IMR-90 (cell line): ENCODE data around the gene CLIC1. TPM values are rescaled to one million over a fixed set of nuclear protein-coding genes. Genes with fewer than 3 reads are reported as not detected.

Source experiments
- ATAC-seq: fragments of 200-7000 bp; cut with Tn5 transposase; 2 replicates; pipeline ENCODE4 v1.9.1; 2020; ENCODE audit warnings: low read depth, mild to moderate bottlenecking, moderate library complexity
- BruUV-seq: library from RNA; stranded (reverse); fragments of 400-500 nt; replicated peaks from 2 replicates; lab custom pipeline; 2021; lab: Mats Ljungman, UMichigan
- CTCF ChIA-PET: fragments of 300-600 bp; formaldehyde crosslinking; extraction: SDS; loops from one replicate; lab custom pipeline; 2021; ENCODE audit warnings: antibody characterized with exemption; lab: Yijun Ruan, JAX
- POLR2A ChIA-PET: fragments of 300-600 bp; sonication (Branson Sonifier 250); formaldehyde crosslinking; loops from one replicate; lab custom pipeline; 2022; ENCODE audit warnings: antibody characterized with exemption; ENCODE audit not compliant: unreplicated experiment; lab: Charles Lee
- DNase-seq: peaks from one replicate; pipeline ENCODE4 v3.0.0; 2013
- H2AFZ ChIP-seq: replicated peaks from 2 replicates; pipeline ENCODE3; 2013; ENCODE audit warnings: low read length, mild to moderate bottlenecking; ENCODE audit not compliant: poor library complexity
- H2AK5ac ChIP-seq: 2 replicates; pipeline ENCODE4 v1.6.1; 2013; ENCODE audit warnings: low read depth, low read length, inconsistent platforms
- H2AK9ac ChIP-seq: replicated peaks from 2 replicates; pipeline ENCODE3; 2013; ENCODE audit warnings: mild to moderate bottlenecking, low read depth, low read length, moderate library complexity; ENCODE audit not compliant: poor library complexity
- H2BK120ac ChIP-seq: 2 replicates; pipeline ENCODE4 v1.6.1; 2013; ENCODE audit warnings: low read depth, low read length, inconsistent platforms
- H2BK15ac ChIP-seq: 3 replicates; pipeline ENCODE4 v1.6.1; 2013; ENCODE audit warnings: low read depth, low read length, inconsistent platforms
- H2BK20ac ChIP-seq: 2 replicates; pipeline ENCODE4 v1.6.1; 2013; ENCODE audit warnings: low read depth, mild to moderate bottlenecking, inconsistent platforms, low read length, moderate library complexity
- H2BK5ac ChIP-seq: 2 replicates; pipeline ENCODE4 v1.6.1; 2013; ENCODE audit warnings: mild to moderate bottlenecking, low read depth, low read length, inconsistent platforms; ENCODE audit not compliant: poor library complexity, severe bottlenecking
- H3K14ac ChIP-seq: replicated peaks from 2 replicates; pipeline ENCODE4 v1.6.1; 2013; ENCODE audit warnings: low read depth, low read length, inconsistent platforms
- H3K18ac ChIP-seq: 2 replicates; pipeline ENCODE4 v1.6.1; 2013; ENCODE audit warnings: low read depth, low read length, control low read depth
- H3K23ac ChIP-seq: 2 replicates; pipeline ENCODE4 v1.6.1; 2013; ENCODE audit warnings: low read depth, low read length, inconsistent platforms
- H3K27ac ChIP-seq: 2 replicates; pipeline ENCODE4 v1.5.1; 2013; ENCODE audit warnings: mild to moderate bottlenecking, control low read depth, low read length; ENCODE audit not compliant: insufficient read depth
- H3K27me3 ChIP-seq: 2 replicates; pipeline ENCODE4 v1.6.1; 2013; ENCODE audit warnings: low read length; ENCODE audit not compliant: control insufficient read depth, insufficient read depth
- H3K36me3 ChIP-seq: 2 replicates; pipeline ENCODE4 v1.6.1; 2013; ENCODE audit warnings: low read length, mixed read lengths; ENCODE audit not compliant: control insufficient read depth, insufficient read depth
- H3K4ac ChIP-seq: 2 replicates; pipeline ENCODE4 v1.6.1; 2013; ENCODE audit warnings: low read depth, low read length, inconsistent platforms
- H3K4me1 ChIP-seq: 2 replicates; pipeline ENCODE4 v1.6.1; 2013; ENCODE audit warnings: low read length, mixed read lengths; ENCODE audit not compliant: control insufficient read depth, insufficient read depth
- H3K4me2 ChIP-seq: 2 replicates; pipeline ENCODE4 v1.6.1; 2013; ENCODE audit warnings: low read depth, mild to moderate bottlenecking, control low read depth, low read length, moderate library complexity
- H3K4me3 ChIP-seq: 2 replicates; pipeline ENCODE4 v1.5.1; 2013; ENCODE audit warnings: low read depth, mild to moderate bottlenecking, control low read depth, low read length, moderate library complexity; ENCODE audit not compliant: insufficient read depth
- H3K56ac ChIP-seq: 2 replicates; pipeline ENCODE4 v1.6.1; 2013; ENCODE audit warnings: low read length, inconsistent platforms; ENCODE audit not compliant: insufficient read depth; ENCODE audit errors: extremely low read depth
- H3K79me1 ChIP-seq, 2 experiments: 2 replicates each; pipeline ENCODE4 v1.6.1; 2013; ENCODE audit warnings: low read length in 2 of 2, inconsistent platforms in 1 of 2, low read depth in 1 of 2
- H3K9ac ChIP-seq: 2 replicates; pipeline ENCODE4 v1.6.1; 2013; ENCODE audit warnings: low read depth, low read length, control low read depth
- H3K9me1 ChIP-seq: 2 replicates; pipeline ENCODE4 v1.6.1; 2013; ENCODE audit warnings: low read length, inconsistent platforms; ENCODE audit not compliant: insufficient read depth
- H3K9me3 ChIP-seq: 2 replicates; pipeline ENCODE4 v1.6.1; 2013; ENCODE audit warnings: low read length; ENCODE audit not compliant: control insufficient read depth, insufficient read depth
- H4K20me1 ChIP-seq: 2 replicates; pipeline ENCODE4 v1.6.1; 2013; ENCODE audit warnings: low read length, inconsistent platforms; ENCODE audit not compliant: insufficient read depth
- H4K5ac ChIP-seq: 2 replicates; pipeline ENCODE4 v1.6.1; 2013; ENCODE audit warnings: mild to moderate bottlenecking, low read depth, low read length, control low read depth
- H4K8ac ChIP-seq, 2 experiments: 2 replicates each; pipeline ENCODE4 v1.6.1; 2013; ENCODE audit warnings: low read depth in 2 of 2, low read length in 2 of 2, control low read depth in 1 of 2, inconsistent platforms in 1 of 2
- H4K91ac ChIP-seq: 2 replicates; pipeline ENCODE4 v1.6.1; 2013; ENCODE audit warnings: low read depth, low read length, inconsistent platforms; ENCODE audit not compliant: insufficient read depth
- BHLHE40 ChIP-seq: fragments of 150-350 bp; IDR thresholded peaks from 2 replicates; pipeline ENCODE4 v1.6.1; 2016; ENCODE audit warnings: mild to moderate bottlenecking, low read depth, low read length
- CEBPB ChIP-seq: IDR thresholded peaks from 2 replicates; pipeline ENCODE4 v1.6.1; 2012; ENCODE audit warnings: low read depth, low read length, improper control_type of control experiment
- CHD1 ChIP-seq: IDR thresholded peaks from 2 replicates; pipeline ENCODE4 v1.6.1; 2012; ENCODE audit warnings: low read depth, low read length, improper control_type of control experiment
- CTCF ChIP-seq: conservative IDR thresholded peaks from 2 replicates; pipeline ENCODE4 v1.5.1; 2012; ENCODE audit warnings: mild to moderate bottlenecking, low read depth, low read length, improper control_type of control experiment
- ELK1 ChIP-seq: fragments of 150-350 bp; IDR thresholded peaks from 2 replicates; pipeline ENCODE4 v1.6.1; 2016; ENCODE audit warnings: low read depth, mild to moderate bottlenecking, low read length, moderate library complexity, borderline replicate concordance
- FOS ChIP-seq: fragments of 150-350 bp; IDR thresholded peaks from 2 replicates; pipeline ENCODE4 v1.6.1; 2016; ENCODE audit warnings: low read depth, low read length
- MAFK ChIP-seq: IDR thresholded peaks from 2 replicates; pipeline ENCODE4 v1.6.1; 2012; ENCODE audit warnings: low read depth, low read length, improper control_type of control experiment
- MAZ ChIP-seq: IDR thresholded peaks from 2 replicates; pipeline ENCODE4 v1.6.1; 2012; ENCODE audit warnings: low read depth, mild to moderate bottlenecking, low read length, improper control_type of control experiment, moderate library complexity, borderline replicate concordance
- MXI1 ChIP-seq: IDR thresholded peaks from 2 replicates; pipeline ENCODE4 v1.6.1; 2012; ENCODE audit warnings: low read depth, mild to moderate bottlenecking, low read length, moderate library complexity, borderline replicate concordance
- NFE2L2 ChIP-seq: fragments of 150-350 bp; IDR thresholded peaks from 2 replicates; pipeline ENCODE4 v1.6.1; 2016; ENCODE audit warnings: low read depth, mild to moderate bottlenecking, low read length
- POLR2A ChIP-seq: IDR thresholded peaks from 2 replicates; pipeline ENCODE4 v1.6.1; 2012; ENCODE audit warnings: mild to moderate bottlenecking, low read depth, low read length
- RAD21 ChIP-seq: IDR thresholded peaks from 2 replicates; pipeline ENCODE4 v1.6.1; 2012; ENCODE audit warnings: low read length, improper control_type of control experiment
- RCOR1 ChIP-seq: IDR thresholded peaks from 2 replicates; pipeline ENCODE4 v1.6.1; 2012; ENCODE audit warnings: mild to moderate bottlenecking, low read length, improper control_type of control experiment; ENCODE audit not compliant: insufficient replicate concordance
- RFX5 ChIP-seq: IDR thresholded peaks from 2 replicates; pipeline ENCODE4 v1.8.0; 2012; ENCODE audit warnings: low read depth, mild to moderate bottlenecking, low read length, moderate library complexity
- SMC3 ChIP-seq: fragments of 150-350 bp; IDR thresholded peaks from 2 replicates; pipeline ENCODE4 v1.6.1; 2016; ENCODE audit warnings: low read depth, mild to moderate bottlenecking, antibody characterized with exemption, low read length, moderate library complexity
- WGBS, 2 experiments: methylation state at CpG; one replicate each; pipeline versions ENCODE4 v1.1.5 to v1.1.7; 2013; ENCODE audit warnings: missing lambda C conversion rate in 2 of 2; ENCODE audit not compliant: insufficient read length in 1 of 2; ENCODE audit errors: extremely low coverage in 2 of 2; 5-methylcytosine and 5-hydroxymethylcytosine counted together
- dilution Hi-C: fragments of 300-500 bp; cut with HindIII; formaldehyde crosslinking; loops from one replicate; pipeline ENCODE4 v1.14.3; 2018; ENCODE audit warnings: low sequenced_read_pairs; ENCODE audit not compliant: unreplicated experiment
- in situ Hi-C: fragments of 300-500 bp; cut with MboI; formaldehyde crosslinking; loops from 3 replicates; pipeline ENCODE4 v1.14.3; 2019; ENCODE audit warnings: low sequenced_read_pairs, inconsistent platforms, mixed read lengths
- intact Hi-C: fragments of 100-400 bp; cut with micrococcal nuclease; formaldehyde crosslinking; loops from 2 replicates; pipeline ENCODE4 v1.10.0; 2022
- polyA plus RNA-seq, 3 experiments: library from polyadenylated mRNA; depleted of rRNA; stranded (reverse); fragments of >200 nt; gene quantifications; 2 replicates each; pipeline ENCODE4 v1.2.3, GENCODE V29; 2012; ENCODE audit warnings: low replicate concordance in 1 of 3
- total RNA-seq: library from RNA; depleted of rRNA; stranded (reverse); fragments of >200 nt; gene quantifications from 2 replicates; pipeline ENCODE4 v1.2.3, GENCODE V29; 2012
- TF ChIP-seq, protein P1 (sequence below): fragments of 150-350 bp; IDR thresholded peaks from 2 replicates; pipeline ENCODE4 v1.6.1; 2017; ENCODE audit warnings: mild to moderate bottlenecking, antibody characterized with exemption, low read length, low read depth

The CLIC1 gene
- total and polyA plus RNA-seq, 2 of the 4 experiments (the other 2 are of a cell fraction) = 706 to 1,185 TPM

- H3K27ac ChIP-seq = no peak overlapping the region
- no peak overlapping the region for H2AK9ac ChIP-seq
- H3K9ac ChIP-seq = no peak overlapping the region
- no peak overlapping the region for H2BK120ac ChIP-seq
- H3K4ac ChIP-seq = no peak overlapping the region
- dilution Hi-C loops = no loop called here
- H3K9me1 ChIP-seq = 0 out of 2 replicates have a peak, but pooled peaks cover 5% of the 10 kb centered on the region
- no peak overlapping the region for H4K8ac ChIP-seq
- H3K18ac ChIP-seq = no peak overlapping the region
- POLR2A ChIA-PET = no interaction called here
- H3K79me1 ChIP-seq = no peaks in the 10 kb centered on the region
- 88% methylated on average over 3 of the region's 5 CpGs; no CpG with 5 or more reads in 1 of the 2 experiments for whole genome bisulfite sequencing, 2 experiments
- no peaks in the 10 kb centered on the region for H4K20me1 ChIP-seq
- intact Hi-C loops = no loop called here
- DNase-seq (no peak), ATAC-seq (no peak)
- no peaks in the 10 kb centered on the region for H3K9me3 ChIP-seq
- H3K4me1 ChIP-seq = peaks cover 5% of the 10 kb centered on the region; the same call in 1 of the 2 replicates
- TF ChIP-seq MAFK (no peak), MXI1 (no peak), CEBPB (no peak), BHLHE40 (no peak), CHD1 (no peak), CTCF (no peak), RFX5 (no peak), MAZ (no peak), FOS (no peak), ELK1 (no peak), NFE2L2 (no peak), RCOR1 (no peak), SMC3 (no peak), POLR2A (no peak), RAD21 (no peak)
- TF ChIP-seq, protein P1, sequence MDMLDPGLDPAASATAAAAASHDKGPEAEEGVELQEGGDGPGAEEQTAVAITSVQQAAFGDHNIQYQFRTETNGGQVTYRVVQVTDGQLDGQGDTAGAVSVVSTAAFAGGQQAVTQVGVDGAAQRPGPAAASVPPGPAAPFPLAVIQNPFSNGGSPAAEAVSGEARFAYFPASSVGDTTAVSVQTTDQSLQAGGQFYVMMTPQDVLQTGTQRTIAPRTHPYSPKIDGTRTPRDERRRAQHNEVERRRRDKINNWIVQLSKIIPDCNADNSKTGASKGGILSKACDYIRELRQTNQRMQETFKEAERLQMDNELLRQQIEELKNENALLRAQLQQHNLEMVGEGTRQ = no peak
- no peaks in the 10 kb centered on the region for H3K27me3 ChIP-seq
- no peak overlapping the region for H2BK5ac ChIP-seq
- H3K56ac ChIP-seq = no peak overlapping the region
- no peak overlapping the region for H2BK15ac ChIP-seq
- no peak overlapping the region for H4K91ac ChIP-seq
- no TSS peak for BruUV-seq
- no peak overlapping the region for H2AFZ ChIP-seq
- H3K4me2 ChIP-seq = no peak overlapping the region
- H3K14ac ChIP-seq = no peak overlapping the region
- H2AK5ac ChIP-seq = no peak overlapping the region
- peaks cover 51% of the 10 kb centered on the region for H3K36me3 ChIP-seq
- no peak overlapping the region for H2BK20ac ChIP-seq
- H3K4me3 ChIP-seq = no peak overlapping the region
- CTCF ChIA-PET = no interaction called here
- no peak overlapping the region for H3K23ac ChIP-seq
- no peak overlapping the region for H4K5ac ChIP-seq
- in situ Hi-C loops = loop anchor here (10.0 kb wide), 2 partner anchors 148 to 258 kb away; partner anchors contain the start of gene CFB
Observed at GRCh38 chr6:31686483-31686882, 49.8 kb downstream of the CLIC1 start.
